HK-2 (cell line): ENCODE data around the gene WDR72.
"Not testable (repeated sequence)": the region's sequence is repeated elsewhere in the genome, so short reads cannot be mapped to it uniquely, and the experiment has no call there.

Experiments
- DNase-seq: peaks from one replicate; pipeline ENCODE4 v3.0.0-alpha.2; 2018; ENCODE audit not compliant: unreplicated experiment

WDR72 gene

GRCh38 chr15:53709821-53710220 lies 49.6 kb downstream of the WDR72 start:
- DNase-seq: no peak

- DNase-seq: no peak
These were observed 64.1 kb downstream of the WDR72 start for GRCh38 chr15:53695365-53695764.

- DNase-seq: no peak
These were observed 65.0 kb downstream of the WDR72 start for GRCh38 chr15:53694476-53694874.

- no peak for DNase-seq
These were observed 65.6 kb downstream of the WDR72 start for GRCh38 chr15:53693729-53694475.

- not testable (repeated sequence) for DNase-seq
These were observed 75.3 kb downstream of the WDR72 start for GRCh38 chr15:53684162-53684561.

- no peak for DNase-seq
These were observed 78.4 kb downstream of the WDR72 start for GRCh38 chr15:53681056-53681455.

GRCh38 chr15:53675832-53676231 lies 83.6 kb downstream of the WDR72 start:
- DNase-seq: no peak

- no peak for DNase-seq
These were observed 87.9 kb downstream of the WDR72 start for GRCh38 chr15:53671545-53671944.

- DNase-seq: no peak
These were observed 88.8 kb downstream of the WDR72 start for GRCh38 chr15:53670701-53671100.

GRCh38 chr15:53665930-53666329 lies 93.5 kb downstream of the WDR72 start:
- no peak for DNase-seq

- DNase-seq: no peak
These were observed 100.5 kb downstream of the WDR72 start for GRCh38 chr15:53658827-53659555.

- DNase-seq: no peak
These were observed 101.2 kb downstream of the WDR72 start for GRCh38 chr15:53658255-53658654.

GRCh38 chr15:53648934-53649333 lies 110.5 kb downstream of the WDR72 start:
- no peak for DNase-seq

- DNase-seq: no peak
These were observed 114.8 kb downstream of the WDR72 start for GRCh38 chr15:53644660-53645059.

GRCh38 chr15:53634517-53635106 lies 124.9 kb downstream of the WDR72 start:
- DNase-seq: no peak

GRCh38 chr15:53627279-53627678 lies 132.2 kb downstream of the WDR72 start:
- no peak for DNase-seq

- DNase-seq: no peak
These were observed 133.3 kb downstream of the WDR72 start for GRCh38 chr15:53625962-53626845.

- DNase-seq: no peak
These were observed 134.2 kb downstream of the WDR72 start for GRCh38 chr15:53625260-53625659.

- DNase-seq: no peak
These were observed 141.0 kb downstream of the WDR72 start for GRCh38 chr15:53618461-53618860.

- no peak for DNase-seq
These were observed 148.1 kb downstream of the WDR72 start for GRCh38 chr15:53611145-53611920.

- no peak for DNase-seq
These were observed 168.4 kb downstream of the WDR72 start for GRCh38 chr15:53591041-53591440.
